ENCODE data around the gene ZBTB38. TPM values are rescaled to one million over a fixed set of nuclear protein-coding genes. Genes with fewer than 3 reads are reported as not detected.

The ZBTB38 gene
- polyA plus RNA-seq, 4 donors = 49.7 to 63.0 (median 59.4) TPM

Other genes starting within 250 kb of the ZBTB38 start
- 10 to 100 TPM; 36.0 to 45.1 (median 42.0) TPM for gene PXYLP1, start 136.7 kb upstream of the ZBTB38 start, polyA plus RNA-seq (ENCODE audit: insufficient read length in 4 of 4)
- gene RASA2, start 118.5 kb downstream of the ZBTB38 start, polyA plus RNA-seq (ENCODE audit: insufficient read length in 4 of 4) = 10 to 100 TPM; 18.6 to 27.8 (median 22.4) TPM

Measured in right renal pelvis (tissue), 4 donors.